HepG2 (cell line): ENCODE data around the gene CKAP5. TPM values are rescaled to one million over a fixed set of nuclear protein-coding genes. Genes with fewer than 3 reads are reported as not detected.
A peak's percentile ranks its signal among the peaks of the same experiment; 100 is the strongest.

Experiments
- BATF2 ChIP-seq: sonication (generic); formaldehyde crosslinking; IDR thresholded peaks from 2 replicates; pipeline ENCODE4 v1.8.0; 2022; ENCODE audit warnings: mild to moderate bottlenecking, missing genetic modification reagents, moderate library complexity
- FUBP1 ChIP-seq: sonication (generic); formaldehyde crosslinking; IDR thresholded peaks from 2 replicates; pipeline ENCODE4 v1.5.1; 2020; ENCODE audit warnings: missing genetic modification reagents, mild to moderate bottlenecking, borderline replicate concordance
- GABPA ChIP-seq, 2 experiments: IDR thresholded peaks; 2 replicates each; pipeline ENCODE4 v1.6.1; 2011 to 2016; ENCODE audit warnings: low read depth in 2 of 2, low read length in 1 of 2, missing biosample characterization in 1 of 2, missing genetic modification characterization in 1 of 2
- HDAC2 ChIP-seq: sonication (generic); formaldehyde crosslinking; IDR thresholded peaks from 2 replicates; pipeline ENCODE4 v1.4.0; 2020; ENCODE audit warnings: missing genetic modification reagents
- ISX ChIP-seq: sonication (generic); formaldehyde crosslinking; conservative IDR thresholded peaks from 2 replicates; pipeline ENCODE4 v1.5.0; 2020; ENCODE audit warnings: missing genetic modification reagents
- MBD4 ChIP-seq: IDR thresholded peaks from 2 replicates; pipeline ENCODE4 v1.6.1; 2012; ENCODE audit warnings: low read length, inconsistent platforms, borderline replicate concordance
- NCOA1 ChIP-seq: sonication (generic); formaldehyde crosslinking; IDR thresholded peaks from 2 replicates; pipeline ENCODE4 v1.9.0; 2021; ENCODE audit warnings: missing genetic modification reagents
- NFE2L2 ChIP-seq: fragments of 150-350 bp; IDR thresholded peaks from 2 replicates; pipeline ENCODE4 v1.6.1; 2014; ENCODE audit warnings: low read length
- POLR2G ChIP-seq: fragments of 200-400 bp; formaldehyde crosslinking; IDR thresholded peaks from 2 replicates; pipeline ENCODE4 v1.6.1; 2018; ENCODE audit warnings: mild to moderate bottlenecking, low read depth, low read length, moderate library complexity
- RFX5 ChIP-seq: IDR thresholded peaks from 2 replicates; pipeline ENCODE4 v1.6.1; 2011; ENCODE audit warnings: low read depth, low read length, improper control_type of control experiment
- SUZ12 ChIP-seq: fragments of 150-350 bp; IDR thresholded peaks from 2 replicates; pipeline ENCODE4 v1.6.1; 2014; ENCODE audit warnings: low read depth, low read length
- ZBTB21 ChIP-seq: sonication (generic); formaldehyde crosslinking; IDR thresholded peaks from 2 replicates; pipeline ENCODE4 v1.4.0; 2020; ENCODE audit warnings: missing genetic modification reagents
- ZEB1 ChIP-seq: IDR thresholded peaks from 2 replicates; pipeline ENCODE4 v1.6.1; 2012; ENCODE audit warnings: mild to moderate bottlenecking, low read depth, inconsistent platforms; ENCODE audit not compliant: insufficient replicate concordance
- ZNF280D ChIP-seq: sonication (generic); formaldehyde crosslinking; IDR thresholded peaks from 2 replicates; pipeline ENCODE4 v1.5.1; 2020; ENCODE audit warnings: mild to moderate bottlenecking, missing genetic modification reagents
- ZNF282 ChIP-seq: fragments of 450-650 bp; IDR thresholded peaks from 2 replicates; pipeline ENCODE4 v1.6.1; 2018; ENCODE audit not compliant: partially characterized antibody
- ZNF337 ChIP-seq: sonication (generic); formaldehyde crosslinking; IDR thresholded peaks from 2 replicates; pipeline ENCODE4 v1.5.1; 2020; ENCODE audit warnings: missing genetic modification reagents, low read depth, mild to moderate bottlenecking, borderline replicate concordance
- ZNF557 ChIP-seq: sonication (generic); formaldehyde crosslinking; IDR thresholded peaks from 2 replicates; pipeline ENCODE4 v1.4.0; 2020; ENCODE audit warnings: missing genetic modification reagents
- ZNF749 ChIP-seq: sonication (generic); formaldehyde crosslinking; IDR thresholded peaks from 2 replicates; pipeline ENCODE4 v1.8.0; 2022; ENCODE audit warnings: mild to moderate bottlenecking, missing genetic modification reagents, moderate library complexity, borderline replicate concordance
- ZSCAN21 ChIP-seq: sonication (generic); formaldehyde crosslinking; IDR thresholded peaks from 2 replicates; pipeline ENCODE4 v1.8.0; 2022; ENCODE audit warnings: mild to moderate bottlenecking, missing genetic modification reagents, moderate library complexity, borderline replicate concordance
- ZSCAN29 ChIP-seq: sonication (generic); formaldehyde crosslinking; conservative IDR thresholded peaks from 2 replicates; pipeline ENCODE4 v1.4.0; 2020; ENCODE audit warnings: mild to moderate bottlenecking, missing genetic modification reagents
- polyA plus RNA-seq, 8 experiments: library from polyadenylated mRNA; depleted of rRNA in 3 of 8; stranded (reverse) in 7 of 8; unstranded in 1 of 8; fragments of >200 nt; fragmentation: Illumina TruSeq in 4 of 8; extraction: Trizol in 4 of 8; gene quantifications; 2 replicates each; pipeline versions ENCODE4 v1.2.1 to v1.2.3, GENCODE V29; 2011 to 2016; ENCODE audit warnings: low read depth in 4 of 8, missing spikeins in 1 of 8, mixed read lengths in 1 of 8; ENCODE audit not compliant: insufficient read depth in 1 of 8
- total RNA-seq, 5 experiments: library from RNA; depleted of rRNA; stranded (reverse); fragments of >200 nt; fragmentation: Illumina TruSeq; extraction: Trizol; gene quantifications; 2 replicates each; pipeline ENCODE4 v1.2.3, GENCODE V29; 2016; ENCODE audit warnings: low read depth in 1 of 5

The CKAP5 gene
- total and polyA plus RNA-seq, 2 of the 13 experiments (the other 11 are each of a cell fraction or from before 2014, with no cell fraction given): 79.2 to 103 TPM

GRCh38 chr11:46718155-46719019, 127.7 kb downstream of the CKAP5 start (continued):
- no peak for TF ChIP-seq FUBP1 (CRISPR knock-in tag)
- peak; percentile 84; the same call in 1 of the 2 replicates for TF ChIP-seq ZNF749
- TF ChIP-seq SUZ12: no peak
- peak; percentile 90 for TF ChIP-seq NCOA1 (CRISPR knock-in tag)
- no peak for TF ChIP-seq RFX5
- TF ChIP-seq ZBTB21 (CRISPR knock-in tag): peak; percentile 43; the same call in 1 of the 2 replicates
- TF ChIP-seq ZSCAN21: peak; percentile 68; the same call in 1 of the 2 replicates
- TF ChIP-seq ZNF280D: peak; percentile 70; the same call in 1 of the 2 replicates
- TF ChIP-seq ZSCAN29: 0 out of 2 replicates have a peak, but pooled peaks have one; percentile 58
- TF ChIP-seq ZNF557 (CRISPR knock-in tag): peak; percentile 75; the same call in 1 of the 2 replicates
- no peak for TF ChIP-seq NFE2L2
- peak; percentile 89 for TF ChIP-seq ZEB1
- no peak for TF ChIP-seq BATF2 (CRISPR knock-in tag)
- TF ChIP-seq POLR2G: 0 out of 2 replicates have a peak, but pooled peaks have one; percentile 49
- 0 out of 2 replicates have a peak, but pooled peaks have one; percentile 57 for TF ChIP-seq ISX
- TF ChIP-seq HDAC2 (CRISPR knock-in tag): peak; percentile 89
- no peak for TF ChIP-seq ZNF282
- TF ChIP-seq MBD4: no peak
- peak; percentile 25; the same call in 1 of the 2 replicates for TF ChIP-seq GABPA (IDR thresholded peaks at IDR 0.05; ENCODE audit: low read depth, low read length)
- peak; percentile 86 for TF ChIP-seq GABPA (CRISPR knock-in tag; IDR thresholded peaks at IDR 0.05; ENCODE audit: low read depth)
- TF ChIP-seq ZNF337 (CRISPR knock-in tag): no peak
